MCF 10A (cell line): ENCODE measurements around the gene PLEKHA5. TPM values are rescaled to one million over a fixed set of nuclear protein-coding genes. Genes with fewer than 3 reads are reported as not detected.

Experiments
- BruUV-seq: library from RNA; stranded (reverse); fragments of 400-500 nt; replicated peaks from 2 replicates; lab custom pipeline; 2021; lab: Mats Ljungman, UMichigan
- CTCF ChIA-PET: fragments of 300-600 bp; sonication (Branson Sonifier 250); formaldehyde crosslinking; extraction: SDS; loops from one replicate; lab custom pipeline; 2021; ENCODE audit warnings: antibody characterized with exemption, inconsistent platforms; lab: Yijun Ruan, JAX
- POLR2A ChIA-PET: fragments of 300-600, 350-650 bp; sonication (Branson Sonifier 250); formaldehyde crosslinking; extraction: SDS; loops from one replicate; lab custom pipeline; 2020; ENCODE audit warnings: antibody characterized with exemption, inconsistent platforms; lab: Yijun Ruan, JAX
- DNase-seq: peaks from one replicate; pipeline ENCODE4 v3.0.0-alpha.2; 2018; ENCODE audit not compliant: unreplicated experiment
- H3K27ac Mint-ChIP-seq: one replicate; pipeline ENCODE4 v1.8.0; 2022; ENCODE audit warnings: mild to moderate bottlenecking, low read depth, mixed read lengths; ENCODE audit not compliant: unreplicated experiment
- H3K27me3 Mint-ChIP-seq: one replicate; pipeline ENCODE4 v1.8.0; 2022; ENCODE audit warnings: mixed read lengths; ENCODE audit not compliant: insufficient read depth, unreplicated experiment
- H3K36me3 Mint-ChIP-seq: one replicate; pipeline ENCODE4 v1.8.0; 2022; ENCODE audit warnings: mild to moderate bottlenecking, moderate library complexity, mixed read lengths; ENCODE audit not compliant: insufficient read depth, unreplicated experiment
- H3K4me1 Mint-ChIP-seq: one replicate; pipeline ENCODE4 v1.8.0; 2022; ENCODE audit warnings: mixed read lengths; ENCODE audit not compliant: insufficient read depth, unreplicated experiment
- H3K4me3 Mint-ChIP-seq: one replicate; pipeline ENCODE4 v1.8.0; 2022; ENCODE audit warnings: mild to moderate bottlenecking, moderate library complexity, mixed read lengths; ENCODE audit not compliant: unreplicated experiment
- H3K9me3 Mint-ChIP-seq: one replicate; pipeline ENCODE4 v1.8.0; 2022; ENCODE audit warnings: mixed read lengths; ENCODE audit not compliant: unreplicated experiment
- intact Hi-C: fragments of 100-400 bp; cut with micrococcal nuclease; formaldehyde crosslinking; loops from 2 replicates; pipeline ENCODE4 v1.14.1; 2022
- total RNA-seq: library from RNA; stranded (reverse); gene quantifications from 2 replicates; pipeline ENCODE4 v1.2.3, GENCODE V29; 2022
- TF ChIP-seq, protein P1 (sequence below): fragments of 200-600 bp; IDR thresholded peaks from one replicate; pipeline ENCODE4 v1.8.0; 2022; ENCODE audit warnings: antibody characterized with exemption, mild to moderate bottlenecking; ENCODE audit not compliant: unreplicated experiment

Gene PLEKHA5
- total RNA-seq, 1 experiment from 2014 or later: 25.2 TPM

GRCh38 chr12:19107750-19108149 is 21.8 kb upstream of the PLEKHA5 start:
- CTCF ChIA-PET: no interaction called here
- intact Hi-C loops: no loop called here

GRCh38 chr12:19110221-19110940 is 19.2 kb upstream of the PLEKHA5 start:
- TF ChIP-seq, protein P1, sequence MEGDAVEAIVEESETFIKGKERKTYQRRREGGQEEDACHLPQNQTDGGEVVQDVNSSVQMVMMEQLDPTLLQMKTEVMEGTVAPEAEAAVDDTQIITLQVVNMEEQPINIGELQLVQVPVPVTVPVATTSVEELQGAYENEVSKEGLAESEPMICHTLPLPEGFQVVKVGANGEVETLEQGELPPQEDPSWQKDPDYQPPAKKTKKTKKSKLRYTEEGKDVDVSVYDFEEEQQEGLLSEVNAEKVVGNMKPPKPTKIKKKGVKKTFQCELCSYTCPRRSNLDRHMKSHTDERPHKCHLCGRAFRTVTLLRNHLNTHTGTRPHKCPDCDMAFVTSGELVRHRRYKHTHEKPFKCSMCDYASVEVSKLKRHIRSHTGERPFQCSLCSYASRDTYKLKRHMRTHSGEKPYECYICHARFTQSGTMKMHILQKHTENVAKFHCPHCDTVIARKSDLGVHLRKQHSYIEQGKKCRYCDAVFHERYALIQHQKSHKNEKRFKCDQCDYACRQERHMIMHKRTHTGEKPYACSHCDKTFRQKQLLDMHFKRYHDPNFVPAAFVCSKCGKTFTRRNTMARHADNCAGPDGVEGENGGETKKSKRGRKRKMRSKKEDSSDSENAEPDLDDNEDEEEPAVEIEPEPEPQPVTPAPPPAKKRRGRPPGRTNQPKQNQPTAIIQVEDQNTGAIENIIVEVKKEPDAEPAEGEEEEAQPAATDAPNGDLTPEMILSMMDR: no peak
- no peak for DNase-seq
- Mint-ChIP-seq H3K27me3 (no peaks in the 10 kb centered on the region), H3K27ac (no peak overlapping the region), H3K9me3 (no peaks in the 10 kb centered on the region), H3K36me3 (no peaks in the 10 kb centered on the region), H3K4me3 (no peak overlapping the region), H3K4me1 (no peaks in the 10 kb centered on the region)
- no TSS peak for BruUV-seq
- POLR2A ChIA-PET: interaction anchor here (0.7 to 1.5 kb wide), 2 partner anchors 14 to 1188 kb away, joined by 3 to 5 read pairs; no protein-coding TSS in a partner anchor
- CTCF ChIA-PET: interaction anchor here (0.7 to 1.3 kb wide), 2 partner anchors 29 to 756 kb away, joined by 3 to 4 read pairs; no protein-coding TSS in a partner anchor
- intact Hi-C loops: no loop called here

More at GRCh38 chr12:19107750-19108149, 21.8 kb upstream of the PLEKHA5 start:
- BruUV-seq: no TSS peak
- Mint-ChIP-seq H3K9me3 (no peaks in the 10 kb centered on the region), H3K4me3 (no peak overlapping the region), H3K4me1 (no peaks in the 10 kb centered on the region), H3K27ac (no peak overlapping the region), H3K36me3 (no peaks in the 10 kb centered on the region), H3K27me3 (no peaks in the 10 kb centered on the region)
- POLR2A ChIA-PET: no interaction called here
- DNase-seq: no peak
- TF ChIP-seq, protein P1: no peak

GRCh38 chr12:19113464-19113863 is 16.1 kb upstream of the PLEKHA5 start:
- Mint-ChIP-seq H3K4me1 (no peaks in the 10 kb centered on the region), H3K36me3 (no peaks in the 10 kb centered on the region), H3K4me3 (no peak overlapping the region), H3K27me3 (no peaks in the 10 kb centered on the region), H3K9me3 (no peaks in the 10 kb centered on the region), H3K27ac (no peak overlapping the region)
- intact Hi-C loops: no loop called here
- no peak for DNase-seq
- no TSS peak for BruUV-seq
- TF ChIP-seq, protein P1: no peak
- ChIA-PET CTCF (interaction anchor here (0.6 kb wide), 1 partner anchor 73 kb away, joined by 3 read pairs; no protein-coding TSS in a partner anchor), POLR2A (no interaction called here)

- Mint-ChIP-seq H3K4me3 (no peak overlapping the region), H3K4me1 (no peaks in the 10 kb centered on the region), H3K9me3 (no peaks in the 10 kb centered on the region), H3K27me3 (no peaks in the 10 kb centered on the region), H3K27ac (no peak overlapping the region), H3K36me3 (no peaks in the 10 kb centered on the region)
- intact Hi-C loops: no loop called here
- TF ChIP-seq, protein P1: no peak
- ChIA-PET POLR2A (no interaction called here), CTCF (interaction anchor here (0.6 kb wide), 1 partner anchor 51 kb away, joined by 4 read pairs; no protein-coding TSS in a partner anchor)
- DNase-seq: no peak
- no TSS peak for BruUV-seq
These were observed 14.2 kb upstream of the PLEKHA5 start for GRCh38 chr12:19115285-19115684.
